LNCAP (cell line): ENCODE results near the gene ARHGAP33.

Experiments used
- CTCF ChIP-seq: fragments of 450-650 bp; IDR thresholded peaks from 2 replicates; pipeline ENCODE4 v1.5.1; 2017; ENCODE audit warnings: mild to moderate bottlenecking

Gene ARHGAP33

GRCh38 chr19:35754370-35755130 lies 20.8 kb upstream of the ARHGAP33 start:
- no peak for TF ChIP-seq CTCF

- no peak for TF ChIP-seq CTCF
These were observed 20.2 kb upstream of the ARHGAP33 start for GRCh38 chr19:35755131-35755549.

- TF ChIP-seq CTCF = no peak
These were observed 19.6 kb upstream of the ARHGAP33 start for GRCh38 chr19:35755550-35756376.

DNA sequence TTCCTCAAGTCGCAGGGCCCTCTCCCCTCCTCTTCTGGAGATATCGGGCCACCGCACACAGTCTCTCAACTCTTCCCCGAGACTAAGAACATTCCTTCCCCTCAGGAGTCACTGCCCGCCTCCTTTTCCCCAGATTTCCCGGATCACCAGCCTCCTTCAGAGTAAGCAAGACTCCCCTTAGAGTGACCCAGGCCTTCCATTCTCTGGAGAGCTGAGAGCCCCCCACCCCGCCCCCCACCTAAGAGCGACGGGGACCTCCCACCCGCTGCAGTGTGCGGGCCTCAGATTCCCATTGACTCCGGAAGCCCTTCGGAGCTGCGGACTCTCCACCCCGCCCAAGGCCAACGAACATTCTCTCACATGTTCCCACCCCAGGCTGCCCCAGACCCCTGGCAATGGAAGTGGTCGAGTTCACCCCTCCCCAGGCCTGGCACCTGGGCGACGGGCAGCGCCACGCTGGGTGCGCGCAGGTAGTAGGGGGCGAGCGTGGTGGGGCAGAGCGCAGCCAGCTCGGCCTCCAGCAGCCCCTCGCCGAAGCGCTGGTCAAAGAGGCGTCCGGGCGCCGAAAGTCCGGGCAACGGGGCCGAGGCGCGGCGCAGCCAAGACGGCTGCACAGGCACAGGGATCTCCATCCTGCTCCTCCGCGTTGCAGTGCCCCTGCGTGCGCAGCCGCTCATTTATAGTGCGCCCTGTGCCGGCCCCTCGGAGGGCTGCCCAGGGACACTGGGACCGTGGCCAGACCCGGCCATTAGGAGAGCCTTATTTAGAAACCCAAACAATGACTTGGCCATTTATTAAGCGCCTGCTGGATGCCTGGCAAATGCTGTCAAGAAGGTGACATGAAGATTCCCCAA lies 18.8 kb upstream of the ARHGAP33 start, which contains the start of gene HSPB6:
TSS of gene HSPB6 (minus strand) at position 653 of the 854 bp plus-strand sequence. CDS start at position 632, 21 bp downstream.
- no peak for TF ChIP-seq CTCF

DNA sequence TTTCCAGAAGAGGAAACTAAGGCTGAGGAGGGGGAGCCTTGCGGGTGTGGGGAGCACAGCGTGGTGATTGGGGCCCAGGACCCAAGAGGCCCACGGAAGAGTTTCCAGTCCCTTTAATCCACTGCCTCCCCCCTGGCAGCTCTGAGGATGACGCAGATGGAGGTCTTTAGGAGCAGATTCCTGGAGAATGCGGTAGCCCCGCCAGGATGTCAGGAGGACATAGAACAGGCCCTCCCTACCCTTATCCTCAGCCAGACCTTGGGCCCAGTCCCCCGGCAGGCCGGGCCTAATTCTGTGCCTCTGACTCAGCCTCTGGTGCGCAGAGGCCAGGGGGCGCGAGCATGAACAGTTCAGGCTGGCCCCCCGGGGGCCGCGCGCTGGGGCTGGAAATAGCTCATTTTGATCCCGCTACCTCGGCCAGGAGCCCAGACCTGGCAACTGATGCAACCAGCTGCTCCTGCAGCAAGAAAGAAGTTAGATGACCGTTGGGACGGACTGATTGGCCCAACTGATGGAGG lies 18.1 kb upstream of the ARHGAP33 start:
- no peak for TF ChIP-seq CTCF

- no peak for TF ChIP-seq CTCF
These were observed 17.4 kb upstream of the ARHGAP33 start, which contains the start of gene PROSER3 for GRCh38 chr19:35757749-35758608. Gene PROSER3 (plus strand): TSS chr19:35758176. CDS start chr19:35758216, 40 bp downstream.
